ENCODE measurements around the gene MYCBP.
"Not testable (repeated sequence)": the region's sequence is repeated elsewhere in the genome, so short reads cannot be mapped to it uniquely, and the experiment has no call there.

MYCBP gene

GRCh38 chr1:38873027-38873969 lies at the start of gene MYCBP:
MYCBP (minus strand) TSS chr1:38873348; CDS start chr1:38873305, 43 bp downstream.
- DNase-seq (ENCODE audit: low read depth): peak; percentile 94

GRCh38 chr1:38919130-38919529 lies 46.0 kb upstream of the MYCBP start:
- no peak for DNase-seq (ENCODE audit: low read depth)

- DNase-seq (ENCODE audit: low read depth): no peak
Observed at GRCh38 chr1:38918568-38918967, 45.4 kb upstream of the MYCBP start.

- no peak for DNase-seq (ENCODE audit: low read depth)
Observed at GRCh38 chr1:38917772-38918171, 44.6 kb upstream of the MYCBP start.

- DNase-seq (ENCODE audit: low read depth): no peak
Observed at GRCh38 chr1:38917337-38917736, 44.2 kb upstream of the MYCBP start.

GRCh38 chr1:38915352-38915948 lies 42.3 kb upstream of the MYCBP start:
- DNase-seq (ENCODE audit: low read depth): no peak

GRCh38 chr1:38914908-38915307 lies 41.8 kb upstream of the MYCBP start:
- not testable (repeated sequence) for DNase-seq (ENCODE audit: low read depth)

- no peak for DNase-seq (ENCODE audit: low read depth)
Observed at GRCh38 chr1:38908821-38909220, 35.7 kb upstream of the MYCBP start.

GRCh38 chr1:38905985-38906384 lies 32.8 kb upstream of the MYCBP start:
- no peak for DNase-seq (ENCODE audit: low read depth)

GRCh38 chr1:38899560-38899959 lies 26.4 kb upstream of the MYCBP start:
- DNase-seq (ENCODE audit: low read depth): no peak

GRCh38 chr1:38898653-38899230 lies 25.6 kb upstream of the MYCBP start:
- no peak for DNase-seq (ENCODE audit: low read depth)

GRCh38 chr1:38896169-38896568 lies 23.0 kb upstream of the MYCBP start:
- no peak for DNase-seq (ENCODE audit: low read depth)

- no peak for DNase-seq (ENCODE audit: low read depth)
Observed at GRCh38 chr1:38892976-38893375, 19.8 kb upstream of the MYCBP start.

- no peak for DNase-seq (ENCODE audit: low read depth)
Observed at GRCh38 chr1:38891753-38892152, 18.6 kb upstream of the MYCBP start.

- no peak for DNase-seq (ENCODE audit: low read depth)
Observed at GRCh38 chr1:38889589-38889988, 16.4 kb upstream of the MYCBP start.

GRCh38 chr1:38888423-38889333 lies 15.5 kb upstream of the MYCBP start:
- no peak for DNase-seq (ENCODE audit: low read depth)

- no peak for DNase-seq (ENCODE audit: low read depth)
Observed at GRCh38 chr1:38885092-38885491, 11.9 kb upstream of the MYCBP start.

- no peak for DNase-seq (ENCODE audit: low read depth)
Observed at GRCh38 chr1:38881487-38881886, 8.3 kb upstream of the MYCBP start, which contains the start of gene GJA9. GJA9 (minus strand) TSS chr1:38881587; CDS start chr1:38876098, 5,489 bp downstream.

GRCh38 chr1:38875811-38876210 lies 2.7 kb upstream of the MYCBP start:
- no peak for DNase-seq (ENCODE audit: low read depth)

GRCh38 chr1:38872401-38873026 lies 634 bp downstream of the MYCBP start:
- DNase-seq (ENCODE audit: low read depth): peak; percentile 7

- DNase-seq (ENCODE audit: low read depth): no peak
Observed at GRCh38 chr1:38870996-38871395, 2.2 kb downstream of the MYCBP start.

All from stimulated activated CD4-positive, alpha-beta T cell treated with anti-CD3 and anti-CD28 coated beads, Interleukin-2, amount 100 ng/mL, for 4 hours (primary cell).